OCI-LY7 (cell line): ENCODE data around the gene BCAR3.

Experiments
- EZH2phosphoT487 ChIP-seq: fragments of 200-600 bp; sonication (generic); IDR thresholded peaks from 2 replicates; pipeline ENCODE4 v1.6.1; 2018; ENCODE audit warnings: low read depth, borderline replicate concordance, mild to moderate bottlenecking, mixed run types, antibody characterized with exemption, low read length, moderate library complexity, mixed read lengths
- TF ChIP-seq, protein P1 (sequence below): fragments of 200-600 bp; sonication (generic); conservative IDR thresholded peaks from 2 replicates; pipeline ENCODE4 v1.5.1; 2014; ENCODE audit warnings: mild to moderate bottlenecking, antibody characterized with exemption, low read length, moderate library complexity, mixed read lengths

- TF ChIP-seq, protein P1, sequence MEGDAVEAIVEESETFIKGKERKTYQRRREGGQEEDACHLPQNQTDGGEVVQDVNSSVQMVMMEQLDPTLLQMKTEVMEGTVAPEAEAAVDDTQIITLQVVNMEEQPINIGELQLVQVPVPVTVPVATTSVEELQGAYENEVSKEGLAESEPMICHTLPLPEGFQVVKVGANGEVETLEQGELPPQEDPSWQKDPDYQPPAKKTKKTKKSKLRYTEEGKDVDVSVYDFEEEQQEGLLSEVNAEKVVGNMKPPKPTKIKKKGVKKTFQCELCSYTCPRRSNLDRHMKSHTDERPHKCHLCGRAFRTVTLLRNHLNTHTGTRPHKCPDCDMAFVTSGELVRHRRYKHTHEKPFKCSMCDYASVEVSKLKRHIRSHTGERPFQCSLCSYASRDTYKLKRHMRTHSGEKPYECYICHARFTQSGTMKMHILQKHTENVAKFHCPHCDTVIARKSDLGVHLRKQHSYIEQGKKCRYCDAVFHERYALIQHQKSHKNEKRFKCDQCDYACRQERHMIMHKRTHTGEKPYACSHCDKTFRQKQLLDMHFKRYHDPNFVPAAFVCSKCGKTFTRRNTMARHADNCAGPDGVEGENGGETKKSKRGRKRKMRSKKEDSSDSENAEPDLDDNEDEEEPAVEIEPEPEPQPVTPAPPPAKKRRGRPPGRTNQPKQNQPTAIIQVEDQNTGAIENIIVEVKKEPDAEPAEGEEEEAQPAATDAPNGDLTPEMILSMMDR = no peak
- no peak for TF ChIP-seq EZH2phosphoT487
Observed at GRCh38 chr1:93656491-93656890, 25.1 kb downstream of the BCAR3 start.
